Glomerular endothelial cell (primary cell): ENCODE data around the gene AUTS2. TPM values are rescaled to one million over a fixed set of nuclear protein-coding genes. Genes with fewer than 3 reads are reported as not detected.
"Not testable (repeated sequence)": the region's sequence is repeated elsewhere in the genome, so short reads cannot be mapped to it uniquely, and the experiment has no call there.

ENCODE experiments used
- DNase-seq: peaks from one replicate; pipeline ENCODE4 v3.0.0-alpha.2; 2011; ENCODE audit warnings: low read depth, low spot score; ENCODE audit errors: extremely low read depth
- total RNA-seq: library from RNA; depleted of rRNA; stranded (reverse); fragments of >200 nt; gene quantifications from 2 replicates; pipeline ENCODE4 v1.2.3, GENCODE V29; 2015

Gene AUTS2
- total RNA-seq, 1 donor from 2014 or later, result 24.8 TPM

- DNase-seq, result no peak
Measured at GRCh38 chr7:70646536-70647248, 1048.4 kb downstream of the AUTS2 start.

GRCh38 chr7:70647801-70648498 lies 1049.7 kb downstream of the AUTS2 start:
- no peak for DNase-seq

GRCh38 chr7:70648499-70648861 lies 1050.2 kb downstream of the AUTS2 start:
- not testable (repeated sequence) for DNase-seq

- DNase-seq, result no peak
Measured at GRCh38 chr7:70649323-70649722, 1051.0 kb downstream of the AUTS2 start.

- DNase-seq, result no peak
Measured at GRCh38 chr7:70654146-70654545, 1055.9 kb downstream of the AUTS2 start.

GRCh38 chr7:70654979-70655378 lies 1056.7 kb downstream of the AUTS2 start:
- no peak for DNase-seq

GRCh38 chr7:70655694-70656093 lies 1057.4 kb downstream of the AUTS2 start:
- no peak for DNase-seq

GRCh38 chr7:70657571-70657970 lies 1059.3 kb downstream of the AUTS2 start:
- no peak for DNase-seq

GRCh38 chr7:70657989-70658632 lies 1059.8 kb downstream of the AUTS2 start:
- no peak for DNase-seq

- no peak for DNase-seq
Measured at GRCh38 chr7:70659263-70659662, 1061.0 kb downstream of the AUTS2 start.

GRCh38 chr7:70660154-70660818 lies 1062.0 kb downstream of the AUTS2 start:
- no peak for DNase-seq

GRCh38 chr7:70660819-70661191 lies 1062.5 kb downstream of the AUTS2 start:
- DNase-seq, result no peak

- no peak for DNase-seq
Measured at GRCh38 chr7:70663680-70664079, 1065.4 kb downstream of the AUTS2 start.

GRCh38 chr7:70665997-70666396 lies 1067.7 kb downstream of the AUTS2 start:
- no peak for DNase-seq

- no peak for DNase-seq
Measured at GRCh38 chr7:70667406-70667805, 1069.1 kb downstream of the AUTS2 start.

GRCh38 chr7:70668606-70669358 lies 1070.5 kb downstream of the AUTS2 start:
- DNase-seq, result no peak

- DNase-seq, result no peak
Measured at GRCh38 chr7:70669854-70670253, 1071.6 kb downstream of the AUTS2 start.

GRCh38 chr7:70670288-70670687 lies 1072.0 kb downstream of the AUTS2 start:
- DNase-seq, result no peak

- no peak for DNase-seq
Measured at GRCh38 chr7:70673778-70674570, 1075.7 kb downstream of the AUTS2 start.

GRCh38 chr7:70674571-70675010 lies 1076.3 kb downstream of the AUTS2 start:
- no peak for DNase-seq
